Tibial nerve (tissue), 4 donors: Measurements from ENCODE around the gene SF1. TPM values are rescaled to one million over a fixed set of nuclear protein-coding genes. Genes with fewer than 3 reads are reported as not detected.

ENCODE experiments used
- DNase-seq, 2 donors: peaks; one replicate each; pipeline ENCODE4 v3.0.0-alpha.2; 2019; ENCODE audit warnings: low spot score in 2 of 2
- H3K27ac ChIP-seq, 4 donors: fragments of 200-600 bp; sonication (generic) in 3 of 4; one replicate each; pipeline ENCODE4 v1.5.1; 2017 to 2019; ENCODE audit warnings: mild to moderate bottlenecking in 1 of 4
- H3K27me3 ChIP-seq, 2 donors: fragments of 200-600 bp; sonication (generic) in 1 of 2; one replicate each; pipeline versions ENCODE4 v1.5.1 to v1.6.0; 2017 to 2019
- H3K36me3 ChIP-seq, 3 donors: fragments of 200-600 bp; sonication (generic); one replicate each; pipeline ENCODE4 v1.5.1; 2018 to 2019
- H3K4me1 ChIP-seq, 4 donors: fragments of 200-600 bp; sonication (generic) in 3 of 4; one replicate each; pipeline ENCODE4 v1.5.1; 2017 to 2019
- H3K4me3 ChIP-seq, 4 donors: fragments of 200-600 bp; sonication (generic) in 3 of 4; one replicate each; pipeline ENCODE4 v1.5.1; 2017 to 2019; ENCODE audit warnings: mild to moderate bottlenecking in 1 of 4, moderate library complexity in 1 of 4
- H3K9me3 ChIP-seq, 4 donors: fragments of 200-600 bp; sonication (generic) in 3 of 4; one replicate each; pipeline ENCODE4 v1.5.1; 2017 to 2019
- CTCF ChIP-seq, 5 experiments: fragments of 200-600 bp in 3 of 5; fragments of 450-650 bp in 2 of 5; sonication (generic) in 3 of 5; IDR thresholded peaks; one replicate each; pipeline ENCODE4 v1.5.1; 2016 to 2019; ENCODE audit warnings: antibody characterized with exemption in 5 of 5, mild to moderate bottlenecking in 3 of 5, moderate library complexity in 2 of 5
- EP300 ChIP-seq, 2 donors: sonication (generic); formaldehyde crosslinking; IDR thresholded peaks; one replicate each; pipeline ENCODE4 v1.6.1; 2017; ENCODE audit warnings: antibody characterized with exemption in 2 of 2, mild to moderate bottlenecking in 1 of 2
- POLR2A ChIP-seq, 2 donors: fragments of 450-650 bp; IDR thresholded peaks; one replicate each; pipeline ENCODE4 v1.6.1; 2017; ENCODE audit warnings: antibody characterized with exemption in 2 of 2, mild to moderate bottlenecking in 2 of 2, moderate library complexity in 2 of 2
- WGBS, 2 donors: methylation state at CpG; one replicate each; pipeline ENCODE4 v1.1.5; 2018; 5-methylcytosine and 5-hydroxymethylcytosine counted together
- total RNA-seq, 4 donors: library from RNA; depleted of rRNA; stranded (reverse); fragments of >200 nt; gene quantifications; one replicate each; pipeline ENCODE4 v1.1.0, GENCODE V29; 2016

Gene SF1
- total RNA-seq, 4 donors from 2014 or later: 368 to 416 (median 372) TPM

DNA sequence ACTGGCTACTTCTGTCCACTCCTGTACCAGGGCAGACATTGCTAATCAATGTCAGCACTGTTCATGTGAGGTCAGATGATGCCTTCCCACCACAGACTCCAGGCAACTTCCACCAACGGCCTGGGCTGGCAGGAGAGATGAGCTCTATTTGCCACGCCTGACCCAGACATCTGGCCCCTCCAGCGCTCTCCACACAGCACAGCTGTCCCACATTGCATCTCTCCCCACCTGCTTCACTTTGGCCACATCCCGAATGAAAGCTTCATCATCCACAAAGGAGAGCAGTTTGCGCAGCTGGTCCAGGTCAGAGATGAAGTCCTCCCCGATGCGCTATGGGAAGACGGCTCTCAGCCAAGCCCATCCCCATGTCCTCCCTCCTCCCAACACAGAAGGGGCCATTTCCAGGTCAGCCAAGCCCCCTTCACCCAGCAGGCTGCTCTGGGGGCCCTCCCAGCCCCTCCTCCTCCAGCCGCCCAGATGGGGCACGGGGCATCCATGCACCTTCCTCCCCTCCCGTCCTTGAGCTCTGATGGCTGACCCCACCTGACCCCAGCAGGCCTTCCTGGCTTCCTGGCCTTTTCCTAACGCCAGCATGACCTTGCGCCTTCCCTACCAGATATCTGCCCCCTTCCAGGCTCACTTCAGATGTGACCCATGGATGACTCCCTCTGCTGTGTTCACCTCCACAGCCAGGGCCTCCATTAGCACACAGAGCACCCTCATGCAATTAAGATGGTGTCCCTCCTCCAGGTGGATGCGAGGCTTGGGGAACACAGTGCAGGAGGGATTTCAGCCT, 26.0 kb downstream of the SF1 start:
- TF ChIP-seq EP300 (IDR thresholded peaks at IDR 0.05) (no peak), POLR2A (IDR thresholded peaks at IDR 0.05) (no peak), CTCF (IDR thresholded peaks at IDR 0.05) (no peak)
- Histone ChIP-seq H3K36me3 (peaks cover 0 to 12% (median 0%) of the 10 kb centered on the region in 3 donors), H3K4me3 (no peak overlapping the region), H3K4me1 (no peaks in the 10 kb centered on the region), H3K27me3 (no peaks in the 10 kb centered on the region), H3K27ac (no peak overlapping the region), H3K9me3 (no peaks in the 10 kb centered on the region)
- 58 to 70% methylated on average over 13 to 14 of the region's 14 CpGs for WGBS, 2 donors
- DNase-seq: no peak

GRCh38 chr11:64751580-64751979, 26.8 kb downstream of the SF1 start:
- H3K27me3 ChIP-seq: no peaks in the 10 kb centered on the region
- H3K4me1 ChIP-seq: no peaks in the 10 kb centered on the region
- no peak for DNase-seq
- 89 to 95% methylated on average over 9 of the region's 9 CpGs for WGBS, 2 donors
- no peaks in the 10 kb centered on the region for H3K9me3 ChIP-seq
- H3K27ac ChIP-seq: no peak overlapping the region
- no peak for TF ChIP-seq EP300 (IDR thresholded peaks at IDR 0.05)
- no peak for TF ChIP-seq POLR2A (IDR thresholded peaks at IDR 0.05)
- no peak for TF ChIP-seq CTCF (IDR thresholded peaks at IDR 0.05)
- H3K36me3 ChIP-seq: peaks cover 0 to 12% (median 0%) of the 10 kb centered on the region in 3 donors
- H3K4me3 ChIP-seq: no peak overlapping the region

DNA sequence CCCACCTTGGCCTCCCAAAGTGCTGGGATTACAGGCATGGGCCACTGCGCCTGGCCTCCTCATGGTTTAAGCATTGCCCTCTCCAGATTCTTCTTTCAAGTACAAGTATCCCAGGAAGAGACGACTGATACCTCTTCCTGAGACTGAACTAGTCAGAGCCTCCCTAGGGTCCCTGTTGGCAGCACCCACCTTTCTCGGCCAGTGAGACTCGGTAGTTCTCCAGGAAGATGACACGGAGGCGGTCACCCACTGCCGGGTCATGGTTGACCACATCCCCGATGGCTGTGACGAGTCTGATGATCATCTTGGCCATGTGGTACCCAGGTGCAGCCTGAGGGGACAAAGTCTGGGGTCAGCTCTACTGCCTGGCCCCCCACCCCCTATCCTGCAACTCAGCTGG, 27.2 kb downstream of the SF1 start:
- peaks cover 0 to 3% (median 2%) of the 10 kb centered on the region in 4 donors for H3K4me1 ChIP-seq
- H3K27me3 ChIP-seq: no peaks in the 10 kb centered on the region
- no peak overlapping the region for H3K27ac ChIP-seq
- no peak for DNase-seq
- no peaks in the 10 kb centered on the region for H3K9me3 ChIP-seq
- TF ChIP-seq CTCF (IDR thresholded peaks at IDR 0.05) (no peak), EP300 (IDR thresholded peaks at IDR 0.05) (no peak), POLR2A (IDR thresholded peaks at IDR 0.05) (no peak)
- H3K36me3 ChIP-seq: peaks cover 0 to 12% (median 0%) of the 10 kb centered on the region in 3 donors
- no peak overlapping the region for H3K4me3 ChIP-seq
- WGBS, 2 donors: 90 to 93% methylated on average over 9 of the region's 9 CpGs

DNA sequence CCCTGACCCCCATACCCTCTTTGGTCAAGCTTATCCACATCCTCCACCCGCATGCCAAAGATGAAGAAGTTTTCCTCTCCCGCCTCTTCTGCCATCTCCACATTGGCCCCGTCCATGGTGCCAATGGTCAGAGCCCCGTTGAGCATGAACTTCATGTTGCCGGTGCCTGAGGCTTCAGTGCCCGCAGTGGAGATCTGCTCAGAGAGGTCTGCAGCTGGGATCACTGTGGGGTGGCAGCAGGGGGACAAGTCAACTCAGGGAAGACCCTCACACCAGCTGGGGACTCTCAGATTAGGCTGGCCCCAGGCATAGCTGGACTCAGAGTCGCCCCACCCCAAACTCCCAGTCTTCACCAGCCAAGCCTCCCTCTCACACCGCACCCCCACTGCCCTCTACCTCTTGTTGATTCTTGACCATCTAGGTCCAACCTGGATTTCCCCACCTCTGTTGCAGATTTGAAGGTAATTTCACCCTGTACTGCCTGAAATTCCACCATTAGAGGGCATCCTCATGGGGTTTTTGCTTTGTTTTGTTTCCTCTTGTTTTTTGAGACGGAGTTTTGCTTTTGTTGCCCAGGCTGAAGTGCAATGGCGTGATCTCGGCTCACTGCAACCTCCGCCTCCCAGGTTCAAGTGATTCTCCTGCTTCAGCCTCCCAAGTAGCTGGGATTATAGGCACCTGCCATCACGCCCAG, 27.8 kb downstream of the SF1 start:
- Histone ChIP-seq H3K4me3 (no peak overlapping the region), H3K27me3 (peaks cover 0 to 2% of the 10 kb centered on the region in 2 donors), H3K4me1 (peaks cover 0 to 10% (median 6%) of the 10 kb centered on the region in 4 donors), H3K9me3 (no peaks in the 10 kb centered on the region), H3K27ac (no peak overlapping the region), H3K36me3 (peaks cover 0 to 12% (median 0%) of the 10 kb centered on the region in 3 donors)
- 91 to 92% methylated on average over 13 of the region's 13 CpGs for WGBS, 2 donors
- no peak for TF ChIP-seq POLR2A (IDR thresholded peaks at IDR 0.05)
- TF ChIP-seq EP300 (IDR thresholded peaks at IDR 0.05): no peak
- no peak for TF ChIP-seq CTCF (IDR thresholded peaks at IDR 0.05)
- DNase-seq: no peak
